GM13976 (cell line): ENCODE data around the gene LRRC72.

ENCODE experiments used
- DNase-seq: peaks from one replicate; pipeline ENCODE4 v3.0.0; 2012; ENCODE audit warnings: low spot score
- CTCF ChIP-seq: IDR thresholded peaks from 2 replicates; pipeline ENCODE4 v1.5.1; 2012; ENCODE audit warnings: borderline replicate concordance, mild to moderate bottlenecking; ENCODE audit not compliant: insufficient read depth; ENCODE audit errors: extremely low read depth, missing control alignments, control extremely low read depth
- in situ Hi-C: fragments of 300-500 bp; cut with MboI; formaldehyde crosslinking; loops from one replicate; pipeline ENCODE4 v1.12.0; 2022; ENCODE audit warnings: low sequenced_read_pairs, mixed read lengths, inconsistent platforms; ENCODE audit not compliant: unreplicated experiment

LRRC72 gene

GRCh38 chr7:16586081-16586874 is 59.7 kb downstream of the LRRC72 start:
- no peak for TF ChIP-seq CTCF
- in situ Hi-C loops: no loop called here
- no peak for DNase-seq

GRCh38 chr7:16587129-16587528 is 60.5 kb downstream of the LRRC72 start:
- no peak for DNase-seq
- in situ Hi-C loops: no loop called here

GRCh38 chr7:16587790-16588189 is 61.2 kb downstream of the LRRC72 start:
- no peak for TF ChIP-seq CTCF
- DNase-seq: no peak
- in situ Hi-C loops: no loop called here

More at GRCh38 chr7:16587129-16587528, 60.5 kb downstream of the LRRC72 start:
- no peak for TF ChIP-seq CTCF

- TF ChIP-seq CTCF: no peak
- in situ Hi-C loops: no loop called here
These were observed 63.3 kb downstream of the LRRC72 start for GRCh38 chr7:16589881-16590280.

GRCh38 chr7:16590424-16590823 is 63.8 kb downstream of the LRRC72 start:
- no peak for DNase-seq
- TF ChIP-seq CTCF: no peak
- in situ Hi-C loops: no loop called here

More at GRCh38 chr7:16589881-16590280, 63.3 kb downstream of the LRRC72 start:
- DNase-seq: no peak

- in situ Hi-C loops: no loop called here
- no peak for DNase-seq
- no peak for TF ChIP-seq CTCF
These were observed 65.8 kb downstream of the LRRC72 start for GRCh38 chr7:16592395-16592794.
